Endothelial cell of umbilical vein (primary cell): Measurements from ENCODE around the gene ESYT3.

Experiments
- CTCF ChIP-seq, 2 donors: IDR thresholded peaks; 1 replicate in 1 of 2; 2 replicates in 1 of 2; pipeline ENCODE4 v1.5.1; 2011; ENCODE audit warnings: low read length in 2 of 2, mild to moderate bottlenecking in 2 of 2, moderate library complexity in 2 of 2, control low read depth in 1 of 2, inconsistent platforms in 1 of 2, low read depth in 1 of 2; ENCODE audit not compliant: insufficient read depth in 1 of 2; ENCODE audit errors: extremely low read depth in 1 of 2
- EZH2 ChIP-seq: IDR thresholded peaks from 2 replicates; pipeline ENCODE4 v1.6.1; 2012; ENCODE audit warnings: borderline replicate concordance, low read depth, mild to moderate bottlenecking, moderate library complexity, low read length, inconsistent platforms; ENCODE audit not compliant: severe bottlenecking
- POLR2A ChIP-seq: IDR thresholded peaks from 2 replicates; pipeline ENCODE4 v1.6.1; 2012; ENCODE audit warnings: low read depth, mild to moderate bottlenecking, control low read depth, low read length

GRCh38 chr3:138384976-138385375 lies 49.4 kb upstream of the ESYT3 start:
- TF ChIP-seq CTCF (IDR thresholded peaks at IDR 0.05; ENCODE audit: extremely low read depth in 1 of 2, insufficient read depth in 1 of 2, low read depth in 1 of 2, low read length in 2 of 2) (no peak), EZH2 (no peak), POLR2A (no peak)
